ENCODE results near the gene WHRN. TPM values are rescaled to one million over a fixed set of nuclear protein-coding genes. Genes with fewer than 3 reads are reported as not detected.

The WHRN gene
- total RNA-seq, 1 experiment from 2014 or later, result 24.3 TPM

GRCh38 chr9:114369216-114370130 is 135.8 kb downstream of the WHRN start:
- ChIA-PET CTCF (interaction anchor here (1.0 to 2.4 kb wide), 4 partner anchors 16 to 261 kb away, joined by 3 to 8 read pairs (median 4); no protein-coding TSS in a partner anchor), POLR2A (interaction anchor here (2.7 kb wide), 1 partner anchor 28 kb away, joined by 13 read pairs; no protein-coding TSS in a partner anchor)
- Mint-ChIP-seq H3K4me1 (peaks cover 55% of the 10 kb centered on the region), H3K27ac (peak overlapping the region; percentile 46), H3K9me3 (no peaks in the 10 kb centered on the region), H3K36me3 (peaks cover 14% of the 10 kb centered on the region), H3K4me3 (peak overlapping the region; percentile 5), H3K27me3 (ENCODE audit: low read depth) (no peaks in the 10 kb centered on the region)
- TF ChIP-seq USF1 (CRISPR knock-in tag; IDR thresholded peaks at IDR 0.05) (no peak), ZNF138 (CRISPR knock-in tag; conservative IDR thresholded peaks at IDR 0.05) (peak; percentile 58; the same call in 1 of the 2 replicates)
- ATAC-seq (no peak), DNase-seq (ENCODE audit: low spot score) (no peak)

GRCh38 chr9:114367772-114368569 is 137.3 kb downstream of the WHRN start:
- no peak for TF ChIP-seq JAZF1 (CRISPR knock-in tag; IDR thresholded peaks at IDR 0.05)
- TF ChIP-seq USF2 (CRISPR knock-in tag; IDR thresholded peaks at IDR 0.05), result 0 out of 2 replicates have a peak, but pooled peaks have one; percentile 10
- Mint-ChIP-seq H3K4me1 (peaks cover 45% of the 10 kb centered on the region), H3K36me3 (peaks cover 15% of the 10 kb centered on the region), H3K4me3 (no peak overlapping the region), H3K9me3 (no peaks in the 10 kb centered on the region), H3K27ac (no peak overlapping the region), H3K27me3 (ENCODE audit: low read depth) (no peaks in the 10 kb centered on the region)
- ChIA-PET CTCF (interaction anchor here (1.4 kb wide), 1 partner anchor 38 kb away, joined by 3 read pairs; no protein-coding TSS in a partner anchor), POLR2A (interaction anchor here (0.6 kb wide), 1 partner anchor 458 kb away, joined by 3 read pairs; no protein-coding TSS in a partner anchor)
- DNase-seq (ENCODE audit: low spot score), result no peak
- ATAC-seq, result no peak

- DNase-seq (ENCODE audit: low spot score), result no peak
- Mint-ChIP-seq H3K4me1 (peaks cover 42% of the 10 kb centered on the region), H3K36me3 (peaks cover 17% of the 10 kb centered on the region), H3K27ac (no peak overlapping the region), H3K4me3 (no peak overlapping the region), H3K27me3 (ENCODE audit: low read depth) (no peaks in the 10 kb centered on the region), H3K9me3 (no peaks in the 10 kb centered on the region)
- POLR2A ChIA-PET, result no interaction called here
- ATAC-seq, result no peak
- CTCF ChIA-PET, result interaction anchor here (1.4 kb wide), 1 partner anchor 38 kb away, joined by 3 read pairs; no protein-coding TSS in a partner anchor
- TF ChIP-seq OVOL2 (CRISPR knock-in tag; IDR thresholded peaks at IDR 0.05; ENCODE audit: borderline replicate concordance) (no peak), MYBL2 (CRISPR knock-in tag; IDR thresholded peaks at IDR 0.05) (no peak), SMAD4 (CRISPR knock-in tag; IDR thresholded peaks at IDR 0.05) (no peak), STAT6 (CRISPR knock-in tag; conservative IDR thresholded peaks at IDR 0.05; ENCODE audit: low read depth) (no peak), NR1H2 (CRISPR knock-in tag; IDR thresholded peaks at IDR 0.05) (no peak), NFE2L1 (CRISPR knock-in tag; IDR thresholded peaks at IDR 0.05) (no peak), ZNF671 (CRISPR knock-in tag; IDR thresholded peaks at IDR 0.05) (no peak), ZNF425 (CRISPR knock-in tag; conservative IDR thresholded peaks at IDR 0.05) (no peak), ATF3 (CRISPR knock-in tag; conservative IDR thresholded peaks at IDR 0.05) (no peak), CBFB (CRISPR knock-in tag; IDR thresholded peaks at IDR 0.05; ENCODE audit: low read depth) (no peak), FOXK1 (CRISPR knock-in tag; IDR thresholded peaks at IDR 0.05) (no peak), ERG (CRISPR knock-in tag; IDR thresholded peaks at IDR 0.05) (no peak)
Measured at GRCh38 chr9:114367366-114367765, 137.9 kb downstream of the WHRN start.
